LNCaP clone FGC (cell line): Measurements from ENCODE around the gene HAVCR1.
"Not testable (repeated sequence)": the region's sequence is repeated elsewhere in the genome, so short reads cannot be mapped to it uniquely, and the experiment has no call there.

Experiments
- DNase-seq: peaks from one replicate; pipeline ENCODE4 v3.0.0-alpha.2; 2011; ENCODE audit warnings: low read depth
- H3K4me3 ChIP-seq: 2 replicates; pipeline ENCODE4 v1.5.1; 2011; ENCODE audit warnings: mild to moderate bottlenecking, low read depth, low read length, control low read depth
- CTCF ChIP-seq: IDR thresholded peaks from 2 replicates; pipeline ENCODE4 v1.5.1; 2012; ENCODE audit warnings: mild to moderate bottlenecking; ENCODE audit not compliant: control insufficient read depth, insufficient read depth; ENCODE audit errors: extremely low read depth

HAVCR1 gene

GRCh38 chr5:157050050-157050449, 8.9 kb downstream of the HAVCR1 start:
- TF ChIP-seq CTCF = no peak
- no peak overlapping the region for H3K4me3 ChIP-seq
- no peak for DNase-seq

GRCh38 chr5:157049605-157050004, 9.3 kb downstream of the HAVCR1 start:
- no peak overlapping the region for H3K4me3 ChIP-seq
- TF ChIP-seq CTCF = no peak
- no peak for DNase-seq

- H3K4me3 ChIP-seq = no peak overlapping the region
- no peak for TF ChIP-seq CTCF
- no peak for DNase-seq
Measured at GRCh38 chr5:157047898-157048297, 11.0 kb downstream of the HAVCR1 start.

- DNase-seq, H3K4me3 ChIP-seq: not testable (repeated sequence)
Measured at GRCh38 chr5:157047016-157047415, 11.9 kb downstream of the HAVCR1 start.

DNA sequence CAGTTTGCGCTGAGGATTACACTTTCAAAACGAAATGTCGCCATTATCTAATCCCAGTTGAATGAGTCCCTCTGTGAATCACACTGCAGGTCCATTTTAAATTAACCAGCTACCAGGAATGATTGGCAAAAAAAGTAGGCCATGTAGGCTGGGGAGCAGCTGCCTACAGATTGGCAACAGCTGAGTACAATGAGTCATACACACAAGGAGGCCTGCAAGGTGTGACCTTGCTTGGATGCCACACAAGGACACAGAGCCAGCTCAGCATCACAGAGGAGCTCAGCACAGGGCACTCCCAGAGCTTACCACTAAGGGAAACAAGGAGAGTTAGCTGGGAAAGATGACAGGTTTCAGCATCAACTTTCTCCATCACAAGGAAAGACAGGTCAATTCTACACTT, 12.9 kb downstream of the HAVCR1 start:
- TF ChIP-seq CTCF = no peak
- DNase-seq = no peak
- no peak overlapping the region for H3K4me3 ChIP-seq

DNA sequence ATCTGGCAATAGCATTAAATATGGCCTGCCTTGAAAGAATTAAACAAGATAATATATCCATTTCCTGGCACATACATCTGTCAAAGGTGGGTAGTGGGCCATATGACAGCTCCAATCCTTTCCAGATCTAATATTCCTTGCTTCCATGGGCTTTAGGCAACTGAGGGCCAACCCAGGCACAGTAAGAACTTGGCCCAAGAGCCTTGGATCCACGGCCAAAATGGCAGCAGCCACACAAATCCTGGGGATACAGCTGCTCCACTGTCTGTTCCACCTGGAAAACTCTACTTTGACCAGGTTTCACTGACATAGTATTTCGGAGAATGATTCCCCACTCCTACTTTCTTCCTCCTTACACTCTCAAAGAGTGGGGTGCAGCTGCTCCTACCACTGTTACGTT, 13.3 kb downstream of the HAVCR1 start:
- no peak overlapping the region for H3K4me3 ChIP-seq
- no peak for TF ChIP-seq CTCF
- DNase-seq = no peak

DNA sequence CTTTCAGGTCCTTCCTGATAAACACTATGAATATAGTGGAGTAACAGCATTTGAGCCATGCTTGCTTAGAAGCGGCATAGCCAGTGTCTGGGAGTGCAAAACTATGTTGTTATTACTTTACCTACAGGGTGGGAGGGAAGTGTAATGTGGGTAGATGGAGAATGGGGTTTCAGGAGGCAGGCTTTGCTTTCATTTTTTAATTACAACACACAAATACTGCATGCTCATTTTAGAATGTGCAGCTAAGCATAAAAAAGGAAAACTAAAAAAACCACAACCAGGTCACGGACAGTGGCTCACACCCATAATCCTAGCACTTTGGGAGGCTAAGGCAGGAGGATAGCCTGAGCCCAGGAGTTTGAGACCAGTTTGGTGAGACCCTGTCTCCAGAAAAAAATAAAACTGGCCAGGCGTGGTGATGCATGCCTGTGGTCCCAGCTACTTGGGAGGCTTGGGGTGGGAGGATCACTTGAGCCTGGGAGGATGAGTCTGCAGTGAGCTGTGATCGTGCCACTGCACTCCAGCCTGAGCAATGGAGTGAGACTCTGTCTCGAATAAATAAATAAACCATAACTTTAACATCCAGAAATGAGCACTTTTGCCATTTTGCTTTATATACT, 20.2 kb downstream of the HAVCR1 start:
- no peak overlapping the region for H3K4me3 ChIP-seq
- DNase-seq = no peak
- TF ChIP-seq CTCF = no peak

- not testable (repeated sequence) for DNase-seq, H3K4me3 ChIP-seq
Measured at GRCh38 chr5:157034106-157035072, 24.5 kb downstream of the HAVCR1 start.
